ENCODE measurements around the gene MYO16.

- TF ChIP-seq EP300 (IDR thresholded peaks at IDR 0.05) (no peak), POLR2A (IDR thresholded peaks at IDR 0.05) (no peak), POLR2AphosphoS5 (IDR thresholded peaks at IDR 0.05) (no peak)
- TF ChIP-seq, protein P1, sequence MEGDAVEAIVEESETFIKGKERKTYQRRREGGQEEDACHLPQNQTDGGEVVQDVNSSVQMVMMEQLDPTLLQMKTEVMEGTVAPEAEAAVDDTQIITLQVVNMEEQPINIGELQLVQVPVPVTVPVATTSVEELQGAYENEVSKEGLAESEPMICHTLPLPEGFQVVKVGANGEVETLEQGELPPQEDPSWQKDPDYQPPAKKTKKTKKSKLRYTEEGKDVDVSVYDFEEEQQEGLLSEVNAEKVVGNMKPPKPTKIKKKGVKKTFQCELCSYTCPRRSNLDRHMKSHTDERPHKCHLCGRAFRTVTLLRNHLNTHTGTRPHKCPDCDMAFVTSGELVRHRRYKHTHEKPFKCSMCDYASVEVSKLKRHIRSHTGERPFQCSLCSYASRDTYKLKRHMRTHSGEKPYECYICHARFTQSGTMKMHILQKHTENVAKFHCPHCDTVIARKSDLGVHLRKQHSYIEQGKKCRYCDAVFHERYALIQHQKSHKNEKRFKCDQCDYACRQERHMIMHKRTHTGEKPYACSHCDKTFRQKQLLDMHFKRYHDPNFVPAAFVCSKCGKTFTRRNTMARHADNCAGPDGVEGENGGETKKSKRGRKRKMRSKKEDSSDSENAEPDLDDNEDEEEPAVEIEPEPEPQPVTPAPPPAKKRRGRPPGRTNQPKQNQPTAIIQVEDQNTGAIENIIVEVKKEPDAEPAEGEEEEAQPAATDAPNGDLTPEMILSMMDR (IDR thresholded peaks at IDR 0.05): no peak
These were observed 205.7 kb downstream of the MYO16 start for GRCh38 chr13:108835083-108835482.

All from gastroesophageal sphincter (tissue), 3 donors.